GM12878 (cell line): ENCODE results near the gene LMTK2.

ENCODE experiments used
- CHD4 ChIP-seq: fragments of 200-600 bp; sonication (generic); IDR thresholded peaks from 2 replicates; pipeline ENCODE4 v1.6.1; 2016; ENCODE audit warnings: mild to moderate bottlenecking
- CTCF ChIP-seq, 3 experiments: IDR thresholded peaks in 2 of 3; conservative IDR thresholded peaks in 1 of 3; 2 replicates each; pipeline ENCODE4 v1.5.1; 2011; ENCODE audit warnings: low read depth in 3 of 3, low read length in 3 of 3, mild to moderate bottlenecking in 3 of 3, control low read depth in 2 of 3, moderate library complexity in 2 of 3, inconsistent platforms in 1 of 3, mixed read lengths in 1 of 3; ENCODE audit not compliant: control insufficient read depth in 2 of 3, insufficient read depth in 1 of 3; ENCODE audit errors: extremely low read depth in 1 of 3
- EP300 ChIP-seq, 2 experiments: fragments of 150-350 bp in 1 of 2; IDR thresholded peaks; 2 replicates each; pipeline ENCODE4 v1.6.1; 2011 to 2012; ENCODE audit warnings: low read depth in 2 of 2, low read length in 2 of 2, borderline replicate concordance in 1 of 2, improper control_type of control experiment in 1 of 2, inconsistent platforms in 1 of 2; ENCODE audit not compliant: control insufficient read depth in 1 of 2
- FOXK2 ChIP-seq: fragments of 450-650 bp; IDR thresholded peaks from 2 replicates; pipeline ENCODE4 v1.6.1; 2017; ENCODE audit warnings: mild to moderate bottlenecking, moderate library complexity
- FOXM1 ChIP-seq: IDR thresholded peaks from 2 replicates; pipeline ENCODE4 v1.6.1; 2012; ENCODE audit warnings: low read depth, mild to moderate bottlenecking, inconsistent platforms, low read length, moderate library complexity
- MAX ChIP-seq: IDR thresholded peaks from 2 replicates; pipeline ENCODE4 v1.6.1; 2012; ENCODE audit warnings: low read depth, low read length, improper control_type of control experiment
- PBX3 ChIP-seq: IDR thresholded peaks from 2 replicates; pipeline ENCODE4 v1.6.1; 2011; ENCODE audit warnings: mild to moderate bottlenecking, low read depth, low read length, moderate library complexity; ENCODE audit not compliant: insufficient replicate concordance
- POLR2A ChIP-seq: IDR thresholded peaks from 2 replicates; pipeline ENCODE4 v1.6.1; 2011; ENCODE audit warnings: low read depth, mild to moderate bottlenecking, low read length
- POLR2AphosphoS5 ChIP-seq: IDR thresholded peaks from 2 replicates; pipeline ENCODE4 v1.6.1; 2011; ENCODE audit warnings: mild to moderate bottlenecking, low read length, inconsistent platforms
- SP1 ChIP-seq: IDR thresholded peaks from one replicate; pipeline ENCODE4 v1.6.1; 2011; ENCODE audit warnings: low read depth, low read length
- ZNF207 ChIP-seq: fragments of 450-650 bp; IDR thresholded peaks from 2 replicates; pipeline ENCODE4 v1.6.1; 2014; ENCODE audit warnings: antibody characterized with exemption, mild to moderate bottlenecking, borderline replicate concordance

- no peak for TF ChIP-seq CTCF (IDR thresholded peaks at IDR 0.05 in 2 of 3, conservative IDR thresholded peaks at IDR 0.05 in 1 of 3; ENCODE audit: control insufficient read depth in 2 of 3, extremely low read depth in 1 of 3, insufficient read depth in 1 of 3, low read depth in 3 of 3, low read length in 3 of 3)
- TF ChIP-seq FOXK2: no peak
- 0 out of 2 replicates have a peak, but pooled peaks have one; percentile 49 for TF ChIP-seq POLR2A
- TF ChIP-seq POLR2AphosphoS5: no peak
- TF ChIP-seq SP1: no peak
- TF ChIP-seq EP300 (IDR thresholded peaks at IDR 0.05; ENCODE audit: borderline replicate concordance in 1 of 2, control insufficient read depth in 1 of 2, low read depth in 2 of 2, low read length in 2 of 2): no peak
- TF ChIP-seq ZNF207: no peak
- TF ChIP-seq CHD4: no peak
- TF ChIP-seq MAX: no peak
- TF ChIP-seq PBX3: no peak
- no peak for TF ChIP-seq FOXM1
Observed at GRCh38 chr7:98211221-98211675, 104.6 kb downstream of the LMTK2 start, which contains the start of gene BHLHA15.
